BLaER1 treated with 17β-estradiol and CSF1 and Interleukin-3, amounts not matched to agents 10 nM and 100 nM (cell line): ENCODE measurements around the gene ZEB2.

Experiments
- H3K27ac ChIP-seq, 11 experiments: shearing (Covaris generic); formaldehyde crosslinking; 2 replicates each; pipeline ENCODE4 v1.8.1; 2022
- H3K27me3 ChIP-seq, 11 experiments: shearing (Covaris generic); formaldehyde crosslinking; 2 replicates each; pipeline ENCODE4 v1.8.1; 2022
- H3K36me3 ChIP-seq, 11 experiments: shearing (Covaris generic); formaldehyde crosslinking; 2 replicates each; pipeline ENCODE4 v1.8.1; 2022
- H3K4me1 ChIP-seq, 10 experiments: shearing (Covaris generic); formaldehyde crosslinking; 2 replicates each; pipeline ENCODE4 v1.8.1; 2022
- H3K4me2 ChIP-seq, 11 experiments: shearing (Covaris generic); formaldehyde crosslinking; 2 replicates each; pipeline ENCODE4 v1.8.1; 2022
- H3K4me3 ChIP-seq, 10 experiments: shearing (Covaris generic); formaldehyde crosslinking; 2 replicates each; pipeline ENCODE4 v1.8.1; 2022
- H3K9ac ChIP-seq, 11 experiments: shearing (Covaris generic); formaldehyde crosslinking; 2 replicates each; pipeline ENCODE4 v1.8.1; 2022
- H3K9me3 ChIP-seq, 11 experiments: shearing (Covaris generic); formaldehyde crosslinking; replicated peaks in 1 of 11; 2 replicates each; pipeline ENCODE4 v1.8.1; 2022
- H4K20me1 ChIP-seq, 11 experiments: shearing (Covaris generic); formaldehyde crosslinking; 2 replicates each; pipeline ENCODE4 v1.8.1; 2022
- Cebpa-rat ChIP-seq, 11 experiments: shearing (Covaris generic); IDR thresholded peaks; 2 replicates each; pipeline ENCODE4 v1.8.1; 2022

ZEB2 gene

DNA sequence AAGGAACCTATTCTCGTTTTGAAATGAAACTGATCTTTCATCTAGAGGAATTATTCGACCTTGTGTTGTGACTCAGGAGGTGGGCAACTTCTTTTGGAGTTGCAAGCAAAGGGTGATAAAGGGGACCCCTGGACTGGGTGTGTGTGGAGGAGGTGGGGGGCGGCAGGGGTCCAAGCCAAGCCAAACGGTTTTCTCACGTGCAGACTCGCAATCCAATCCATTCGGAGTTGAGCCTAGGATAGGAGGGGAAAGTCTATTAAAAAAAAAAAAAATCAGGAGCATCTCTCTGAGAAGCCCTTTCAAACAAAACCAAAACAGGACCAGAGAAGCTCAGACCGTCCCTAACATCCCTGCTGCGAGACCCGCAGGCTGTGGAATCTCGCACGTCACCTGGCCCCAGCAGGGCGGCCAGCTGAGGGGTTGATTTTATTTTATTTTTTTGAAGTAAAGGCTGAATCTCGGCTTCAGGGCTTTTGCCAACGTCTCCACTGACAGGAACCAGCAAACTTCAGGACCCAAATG, 3.7 kb upstream of the ZEB2 start:
- TF ChIP-seq Cebpa-rat (IDR thresholded peaks at IDR 0.05) = no peak
- H3K9me3 ChIP-seq = no peaks in the 10 kb centered on the region
- H3K36me3 ChIP-seq = peaks cover 0 to 3% (median under 1%) of the 10 kb centered on the region in 11 experiments; a peak in 6 of 22 replicates
- H3K4me2 ChIP-seq = peak overlapping the region; percentile 86 to 99 (median 96)
- peaks cover 0 to 9% (median 0%) of the 10 kb centered on the region in 11 experiments; a peak in 1 of 22 replicates for H4K20me1 ChIP-seq
- H3K27ac ChIP-seq = peak overlapping the region; percentile 94 to 100 (median 99)
- H3K4me3 ChIP-seq = peak overlapping the region; percentile 57 to 87 (median 70)
- peaks cover 0 to 12% (median 0%) of the 10 kb centered on the region in 11 experiments; a peak in 3 of 22 replicates for H3K27me3 ChIP-seq
- peaks cover 22 to 39% (median 33%) of the 10 kb centered on the region in 10 experiments for H3K4me1 ChIP-seq
- H3K9ac ChIP-seq = peak overlapping the region; percentile 90 to 100 (median 98)

DNA sequence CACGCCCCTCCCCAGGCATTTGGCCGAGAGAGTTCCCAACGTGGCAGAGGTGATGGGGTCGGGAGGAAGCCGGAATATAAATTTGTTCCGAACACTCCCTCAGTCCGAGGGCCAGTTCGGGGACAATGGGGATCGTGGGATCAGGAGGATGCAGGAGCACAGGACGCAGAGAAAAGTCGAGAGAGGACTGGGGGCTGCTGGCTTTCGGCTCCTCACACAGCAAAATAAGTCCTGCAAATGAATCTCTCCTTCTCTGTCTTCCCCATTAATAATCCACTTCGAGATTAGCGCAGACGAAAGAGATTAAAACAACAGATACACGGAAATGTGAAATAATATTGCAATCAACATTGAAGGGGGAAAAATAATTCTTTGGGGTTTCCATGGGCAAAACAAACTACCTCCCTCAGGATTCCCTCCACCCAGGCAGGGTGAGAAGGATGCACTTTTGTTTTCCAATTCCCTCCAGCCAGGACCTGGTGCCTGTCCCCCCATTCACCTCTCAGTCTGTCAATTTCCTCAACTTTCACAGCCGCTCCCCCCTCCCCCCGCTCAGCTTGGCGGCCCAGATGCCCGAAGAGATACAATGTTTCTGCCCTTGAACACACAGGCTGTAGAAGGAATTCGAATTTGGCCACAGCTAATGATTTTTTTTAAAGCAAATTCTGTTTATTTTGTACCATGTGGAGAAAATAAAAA, 3.1 kb upstream of the ZEB2 start:
- TF ChIP-seq Cebpa-rat (IDR thresholded peaks at IDR 0.05) = no peak
- H3K27me3 ChIP-seq = peaks cover 0 to 12% (median 0%) of the 10 kb centered on the region in 11 experiments; a peak in 3 of 22 replicates
- peaks cover 22 to 39% (median 33%) of the 10 kb centered on the region in 10 experiments for H3K4me1 ChIP-seq
- H3K9me3 ChIP-seq = no peaks in the 10 kb centered on the region
- peak overlapping the region; percentile 94 to 100 (median 99) for H3K27ac ChIP-seq
- H3K36me3 ChIP-seq = peaks cover 4 to 9% (median 7%) of the 10 kb centered on the region in 11 experiments; a peak in 17 of 22 replicates
- peak overlapping the region; percentile 86 to 99 (median 96) for H3K4me2 ChIP-seq
- H3K9ac ChIP-seq = peak overlapping the region; percentile 90 to 100 (median 98)
- H4K20me1 ChIP-seq = peaks cover 0 to 11% (median 0%) of the 10 kb centered on the region in 11 experiments; a peak in 1 of 22 replicates
- peak overlapping the region; percentile 57 to 87 (median 70) for H3K4me3 ChIP-seq

DNA sequence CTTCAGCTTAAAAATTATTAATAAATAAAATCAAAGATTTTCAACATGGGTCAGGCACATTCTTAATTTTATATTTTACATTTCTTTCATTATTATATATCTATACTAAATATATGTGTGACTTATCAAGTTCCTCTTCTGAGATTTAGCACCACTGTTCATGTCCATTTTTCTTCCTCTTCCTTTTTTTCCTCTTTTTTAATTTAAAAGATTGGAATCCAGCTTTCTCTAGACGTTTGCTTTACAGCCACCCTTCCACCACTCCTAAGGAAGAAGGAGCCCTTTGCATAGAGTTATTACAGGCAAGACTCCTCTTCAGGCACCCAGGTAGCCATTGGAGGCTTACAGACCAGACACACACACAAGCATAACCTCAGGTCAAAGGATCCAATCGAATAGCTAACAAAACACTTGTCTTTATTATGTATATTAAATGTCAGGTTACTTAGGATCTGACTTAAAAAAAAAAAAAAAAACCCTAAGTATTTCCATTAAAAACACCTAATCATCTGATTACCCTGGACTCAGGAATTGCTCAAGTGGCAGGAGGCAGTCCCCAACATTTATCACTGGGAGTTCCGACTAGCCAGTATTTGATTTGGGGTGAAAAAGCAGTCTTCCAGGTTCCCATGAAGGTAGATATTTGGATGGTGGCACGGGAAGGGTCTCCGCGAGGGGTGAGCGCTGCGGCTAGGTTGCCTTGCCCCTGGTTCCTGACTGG, 2.4 kb upstream of the ZEB2 start:
- Histone ChIP-seq H3K4me2 (peak overlapping the region; percentile 86 to 99 (median 96)), H4K20me1 (peaks cover 0 to 11% (median 0%) of the 10 kb centered on the region in 11 experiments; a peak in 1 of 22 replicates), H3K4me3 (peak overlapping the region; percentile 57 to 87 (median 70)), H3K27me3 (peaks cover 0 to 12% (median 0%) of the 10 kb centered on the region in 11 experiments; a peak in 3 of 22 replicates), H3K4me1 (peaks cover 22 to 39% (median 33%) of the 10 kb centered on the region in 10 experiments), H3K9ac (peak overlapping the region; percentile 90 to 100 (median 98)), H3K36me3 (peaks cover 5 to 15% (median 11%) of the 10 kb centered on the region in 11 experiments; a peak in 17 of 22 replicates), H3K9me3 (no peaks in the 10 kb centered on the region), H3K27ac (peak overlapping the region; percentile 94 to 100 (median 99))
- TF ChIP-seq Cebpa-rat (IDR thresholded peaks at IDR 0.05) = no peak

DNA sequence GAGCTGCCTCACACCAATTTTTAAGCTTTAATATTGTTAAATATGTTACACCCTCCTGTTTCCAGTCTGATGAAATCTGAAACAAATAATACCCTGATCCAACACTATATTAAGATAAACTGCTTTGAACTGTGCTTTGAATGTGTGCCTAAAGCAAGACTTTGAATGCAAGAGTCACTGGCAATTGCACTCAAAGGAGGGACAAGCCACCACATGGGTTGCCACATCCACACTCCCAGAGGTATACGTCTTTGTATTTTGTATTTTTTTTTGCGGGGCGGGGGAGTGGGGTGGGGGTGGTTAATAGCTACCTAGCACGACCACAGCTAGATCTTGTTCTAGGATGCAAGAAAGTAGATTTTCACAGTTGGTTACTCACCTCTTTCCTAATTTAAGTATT, 1.8 kb upstream of the ZEB2 start:
- peak overlapping the region; percentile 86 to 99 (median 96) for H3K4me2 ChIP-seq
- TF ChIP-seq Cebpa-rat (IDR thresholded peaks at IDR 0.05) = peak in 2 of 11 experiments; percentile 55 to 65; a peak in 5 of 22 replicates
- H3K4me3 ChIP-seq = peak overlapping the region; percentile 71 to 95 (median 85)

DNA sequence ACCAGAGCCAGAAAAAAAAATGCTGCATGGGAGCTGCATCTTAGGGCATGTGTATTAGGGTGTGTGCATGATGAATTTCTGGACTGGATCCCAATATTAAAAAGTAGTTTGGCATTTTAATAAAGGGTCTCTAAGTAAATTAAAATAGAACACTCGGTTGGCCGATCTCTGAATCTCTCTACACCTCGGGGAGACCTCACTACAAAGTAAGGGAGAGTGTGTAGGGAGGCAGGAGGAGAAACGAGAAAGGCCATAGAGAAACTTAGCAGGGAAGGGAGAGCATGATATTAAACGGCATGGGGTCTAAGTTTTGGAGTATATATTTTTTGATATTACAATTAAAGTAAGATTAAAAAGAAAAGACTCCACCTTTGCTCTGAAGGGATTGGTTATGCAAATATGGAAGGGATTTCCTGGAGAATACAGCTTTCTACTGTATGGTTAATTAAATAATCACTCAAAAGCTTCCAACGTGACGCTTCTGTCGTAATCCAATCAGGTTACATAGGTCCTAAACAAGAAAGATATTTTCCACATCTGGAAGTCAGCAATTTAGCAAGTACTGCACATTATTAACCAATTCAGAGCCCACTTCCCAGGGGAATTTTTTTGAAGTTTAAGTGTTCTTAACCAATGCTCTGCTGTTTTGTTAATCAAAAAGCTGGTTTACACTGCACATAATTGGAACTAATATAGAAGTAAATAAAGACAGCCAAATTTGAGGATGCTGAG, 1.0 kb upstream of the ZEB2 start:
- peaks cover 0 to 12% (median 0%) of the 10 kb centered on the region in 11 experiments; a peak in 3 of 22 replicates for H3K27me3 ChIP-seq
- peaks cover 15 to 27% (median 24%) of the 10 kb centered on the region in 11 experiments; a peak in 21 of 22 replicates for H3K36me3 ChIP-seq
- peaks cover 0 to 14% (median 0%) of the 10 kb centered on the region in 11 experiments; a peak in 1 of 22 replicates for H4K20me1 ChIP-seq
- peak overlapping the region; percentile 86 to 99 (median 96) for H3K4me2 ChIP-seq
- peak overlapping the region; percentile 71 to 95 (median 85) for H3K4me3 ChIP-seq
- peaks cover 22 to 39% (median 33%) of the 10 kb centered on the region in 10 experiments for H3K4me1 ChIP-seq
- H3K9ac ChIP-seq = peak overlapping the region; percentile 96 to 100 (median 99)
- peak in 2 of 11 experiments; percentile 2 to 9; a peak in 1 of 22 replicates for TF ChIP-seq Cebpa-rat (IDR thresholded peaks at IDR 0.05)
- no peaks in the 10 kb centered on the region for H3K9me3 ChIP-seq
- peak overlapping the region; percentile 94 to 100 (median 99) for H3K27ac ChIP-seq

More for the DNA sequence above, 1.8 kb upstream of the ZEB2 start:
- H3K27me3 ChIP-seq = peaks cover 0 to 12% (median 0%) of the 10 kb centered on the region in 11 experiments; a peak in 3 of 22 replicates
- H3K9ac ChIP-seq = peak overlapping the region; percentile 96 to 100 (median 99)
- peaks cover 9 to 21% (median 16%) of the 10 kb centered on the region in 11 experiments; a peak in 20 of 22 replicates for H3K36me3 ChIP-seq
- H3K9me3 ChIP-seq = no peaks in the 10 kb centered on the region
- peaks cover 0 to 14% (median 0%) of the 10 kb centered on the region in 11 experiments; a peak in 1 of 22 replicates for H4K20me1 ChIP-seq
- peak overlapping the region; percentile 94 to 100 (median 99) for H3K27ac ChIP-seq
- peaks cover 22 to 39% (median 33%) of the 10 kb centered on the region in 10 experiments for H3K4me1 ChIP-seq

DNA sequence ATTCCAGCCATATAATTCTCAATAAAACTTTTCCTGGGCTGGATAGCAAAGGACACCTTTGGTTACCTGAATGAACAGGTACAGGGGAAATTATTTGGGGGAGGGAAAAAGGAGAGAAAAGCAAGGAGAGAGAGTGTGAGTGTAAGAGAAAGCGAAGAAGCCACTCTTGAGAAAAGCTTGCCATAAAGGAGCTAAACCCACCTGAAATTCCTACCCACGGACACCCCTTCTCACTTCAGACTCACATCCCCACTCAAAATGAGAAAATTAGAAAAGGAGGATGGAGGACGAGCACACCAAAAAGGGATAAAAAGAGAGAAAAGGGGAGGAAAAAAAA, 354 bp downstream of the ZEB2 start:
- Histone ChIP-seq H4K20me1 (peaks cover 0 to 23% (median 3%) of the 10 kb centered on the region in 11 experiments; a peak in 8 of 22 replicates), H3K27ac (peak overlapping the region; percentile 94 to 100 (median 99)), H3K4me2 (peak overlapping the region; percentile 0 to 96 (median 41); a peak in 19 of 22 replicates), H3K4me1 (peaks cover 14 to 35% (median 24%) of the 10 kb centered on the region in 10 experiments), H3K36me3 (peaks cover 29 to 41% (median 37%) of the 10 kb centered on the region in 11 experiments), H3K9ac (peak overlapping the region; percentile 96 to 100 (median 99)), H3K27me3 (peaks cover 0 to 12% (median 0%) of the 10 kb centered on the region in 11 experiments; a peak in 3 of 22 replicates), H3K4me3 (peak overlapping the region; percentile 71 to 95 (median 85)), H3K9me3 (0 out of 22 replicates have a peak, but pooled peaks cover 0 to 4% (median 0%) of the 10 kb centered on the region in 11 experiments)
- TF ChIP-seq Cebpa-rat (IDR thresholded peaks at IDR 0.05) = no peak

DNA sequence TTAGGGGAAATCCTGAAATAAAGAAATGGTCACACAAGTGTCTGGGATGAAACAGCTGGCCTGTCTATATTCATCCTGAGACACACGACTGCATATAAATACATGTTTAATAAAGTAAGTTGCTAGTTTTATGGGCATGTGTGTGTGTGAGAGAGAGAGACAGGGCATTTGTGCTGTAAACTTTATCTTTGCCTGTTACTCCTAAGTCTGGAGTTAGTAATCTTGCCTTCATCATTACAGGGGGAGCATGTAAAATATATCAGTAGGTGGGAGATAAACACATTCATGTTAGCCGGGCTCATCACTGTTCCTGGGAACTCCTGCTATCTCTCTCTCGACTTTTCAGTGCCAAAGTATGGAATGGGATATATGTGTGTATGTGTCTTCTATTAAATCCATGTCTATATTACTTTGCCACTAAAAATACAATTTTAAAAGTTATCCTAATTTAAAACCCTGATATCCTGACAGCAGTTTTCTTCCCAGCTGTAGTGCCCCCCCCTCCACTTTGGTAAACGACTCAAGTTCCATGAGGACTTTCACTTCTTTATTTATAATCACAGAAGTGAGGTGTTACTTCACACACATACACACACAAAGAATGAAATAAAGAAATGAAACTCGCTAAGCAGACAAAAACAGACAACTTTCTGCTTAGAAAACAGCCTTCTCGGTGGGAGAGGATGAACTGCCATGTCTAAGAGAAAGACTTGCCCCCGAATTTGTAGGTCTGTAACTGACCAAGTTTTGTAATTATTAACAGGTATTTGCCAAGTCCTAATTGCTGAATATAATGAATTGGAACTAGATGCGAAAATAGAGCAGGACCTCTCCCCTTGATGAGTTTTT, 947 bp downstream of the ZEB2 start:
- Histone ChIP-seq H3K27ac (peak overlapping the region; percentile 94 to 100 (median 99)), H3K36me3 (peaks cover 35 to 47% (median 43%) of the 10 kb centered on the region in 11 experiments), H3K27me3 (peaks cover 0 to 12% (median 0%) of the 10 kb centered on the region in 11 experiments; a peak in 3 of 22 replicates), H3K9me3 (0 out of 22 replicates have a peak, but pooled peaks cover 0 to 4% (median 0%) of the 10 kb centered on the region in 11 experiments), H3K4me3 (peak overlapping the region; percentile 71 to 95 (median 85)), H3K4me2 (peak overlapping the region; percentile 14 to 96 (median 48); a peak in 20 of 22 replicates), H3K4me1 (peaks cover 14 to 34% (median 24%) of the 10 kb centered on the region in 10 experiments), H4K20me1 (peaks cover 0 to 29% (median 9%) of the 10 kb centered on the region in 11 experiments; a peak in 9 of 22 replicates), H3K9ac (peak overlapping the region; percentile 96 to 100 (median 99))
- TF ChIP-seq Cebpa-rat (IDR thresholded peaks at IDR 0.05) = no peak
